ENCODE measurements around the gene FHL1. TPM values are rescaled to one million over a fixed set of nuclear protein-coding genes. Genes with fewer than 3 reads are reported as not detected.

Gene FHL1
- polyA plus RNA-seq, 1 of the 3 experiments (the other 2 are of a cell fraction): 57.8 TPM

- Histone ChIP-seq H3K27me3 (ENCODE audit: insufficient read depth) (no peaks in the 10 kb centered on the region), H3K79me2 (ENCODE audit: insufficient read depth) (no peaks in the 10 kb centered on the region), H3K9ac (no peak overlapping the region), H3K36me3 (replicated peaks in 1 of 2; ENCODE audit: control insufficient read depth in 1 of 2, insufficient read depth in 2 of 2, low read length in 1 of 2) (peaks cover 15 to 18% of the 10 kb centered on the region in 2 experiments), H3K4me1 (ENCODE audit: control insufficient read depth in 1 of 2, insufficient read depth in 2 of 2, low read depth in 1 of 2, low read length in 1 of 2) (no peaks in the 10 kb centered on the region), H3K4me3 (ENCODE audit: low read depth in 2 of 2, low read length in 1 of 2) (no peak overlapping the region), H3F3A (replicated peaks; ENCODE audit: insufficient read depth) (peaks cover 10% of the 10 kb centered on the region), H3K9me2 (no peaks in the 10 kb centered on the region), H2AFZ (ENCODE audit: low read depth) (no peak overlapping the region), H3K4me2 (no peak overlapping the region), H4K20me1 (ENCODE audit: insufficient read depth) (no peaks in the 10 kb centered on the region), H3K9me3 (no peaks in the 10 kb centered on the region), H3K27ac (ENCODE audit: low read depth in 2 of 2, low read length in 1 of 2) (no peak overlapping the region)
- CTCF ChIA-PET: interaction anchor here (0.9 kb wide), 1 partner anchor 47 kb away, joined by 3 read pairs; no protein-coding TSS in a partner anchor
- no peak for DNase-seq
- POLR2A ChIA-PET: no interaction called here
- 63% methylated on average over 4 of the region's 5 CpGs for WGBS (ENCODE audit: low lambda C conversion rate)
- TF ChIP-seq PBX3 (IDR thresholded peaks at IDR 0.05): no peak
- no peak for TF ChIP-seq USF1 (IDR thresholded peaks at IDR 0.05; ENCODE audit: borderline replicate concordance, low read depth)
- TF ChIP-seq ELF1 (IDR thresholded peaks at IDR 0.05): no peak
- no peak for TF ChIP-seq GABPA (IDR thresholded peaks at IDR 0.05; ENCODE audit: low read depth)
- no peak for TF ChIP-seq EP300 (IDR thresholded peaks at IDR 0.05; ENCODE audit: borderline replicate concordance in 1 of 2, low read depth in 1 of 2, low read length in 1 of 2)
- TF ChIP-seq ZBTB33 (IDR thresholded peaks at IDR 0.05; ENCODE audit: borderline replicate concordance, low read depth): no peak
- TF ChIP-seq MAX (IDR thresholded peaks at IDR 0.05; ENCODE audit: low read depth): no peak
- no peak for TF ChIP-seq SIN3A (IDR thresholded peaks at IDR 0.05; ENCODE audit: borderline replicate concordance, low read depth, low read length)
- no peak for TF ChIP-seq IRF3 (IDR thresholded peaks at IDR 0.05; ENCODE audit: low read depth, low read length)
- TF ChIP-seq MXI1 (IDR thresholded peaks at IDR 0.05; ENCODE audit: low read depth, low read length): no peak
- TF ChIP-seq RCOR1 (IDR thresholded peaks at IDR 0.05; ENCODE audit: low read length): no peak
- TF ChIP-seq RXRA (IDR thresholded peaks at IDR 0.05; ENCODE audit: borderline replicate concordance, low read depth): no peak
- TF ChIP-seq SMC3 (IDR thresholded peaks at IDR 0.05; ENCODE audit: low read depth, low read length): no peak
- no peak for TF ChIP-seq REST (IDR thresholded peaks at IDR 0.05; ENCODE audit: low read depth, low read length)
Observed at GRCh38 chrX:136219893-136220292, 72.6 kb downstream of the FHL1 start.
